ENCODE measurements around the gene TMEM154. TPM values are rescaled to one million over a fixed set of nuclear protein-coding genes. Genes with fewer than 3 reads are reported as not detected.

TMEM154 gene
- total and polyA plus RNA-seq, 10 of the 15 experiments (the other 5 are each of a cell fraction or from before 2014, with no cell fraction given) = 5.1 to 41.4 (median 18.2) TPM

DNA sequence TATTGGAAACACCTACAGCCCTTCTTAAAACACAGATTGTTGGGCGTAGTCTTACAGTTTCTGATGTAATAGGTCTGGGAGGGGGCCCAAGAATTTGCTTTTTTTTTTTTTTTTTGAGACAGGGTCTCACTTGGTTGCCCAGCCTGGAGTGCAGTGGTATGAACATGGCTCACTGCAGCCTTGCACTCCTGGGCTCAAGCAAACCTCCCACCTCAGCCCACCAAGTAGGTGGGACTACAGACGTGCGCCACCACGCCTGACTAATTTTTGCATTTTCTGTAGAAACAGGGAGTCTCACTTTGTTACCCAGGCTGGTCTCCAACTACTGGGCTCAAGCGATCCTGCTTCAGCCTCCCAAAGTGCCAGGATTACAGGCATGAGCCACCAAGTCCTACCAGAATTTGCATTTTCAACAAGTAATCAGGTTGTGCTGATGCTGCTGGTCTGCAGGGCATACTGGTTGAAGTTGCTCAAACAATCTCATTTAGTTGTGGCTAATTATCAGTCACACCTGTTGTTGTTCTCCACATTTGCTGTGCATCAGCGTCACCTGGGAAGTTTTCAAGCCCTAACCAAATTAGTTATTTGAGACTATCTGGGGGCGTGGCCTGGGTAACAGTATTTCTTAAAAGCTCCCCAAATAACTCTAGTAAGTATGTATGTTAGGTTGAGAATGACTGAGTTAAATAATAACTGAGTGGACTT is 14.0 kb downstream of the TMEM154 start:
- no peak overlapping the region for H3K4me3 ChIP-seq
- ChIA-PET RAD21 (ENCODE audit: unreplicated experiment) (interaction anchor here (0.7 to 6.7 kb wide), 6 partner anchors 11 to 163 kb away, joined by 3 to 85 read pairs (median 4); partner anchors contain the start of gene TMEM154), CTCF (interaction anchor here (1.4 to 4.9 kb wide), 4 partner anchors 9 to 32 kb away, joined by 5 to 65 read pairs (median 7); partner anchors contain the start of gene TMEM154), POLR2A (interaction anchor here (0.7 to 5.0 kb wide), 3 partner anchors 12 to 175 kb away, joined by 6 to 57 read pairs (median 11); partner anchors contain the start of gene TMEM154), SMC1A (ENCODE audit: uncharacterized antibody, unreplicated experiment) (interaction anchor here (1.0 to 6.7 kb wide), 5 partner anchors 11 to 32 kb away, joined by 3 to 134 read pairs (median 8); partner anchors contain the start of gene TMEM154)
- BruUV-seq (replicated peaks) = no TSS peak
- FAIRE-seq = peak; percentile 80
- H3K4me1 ChIP-seq (ENCODE audit: control insufficient read depth, insufficient read depth, low read length) = peaks cover 51% of the 10 kb centered on the region
- in situ Hi-C loops (cut with MboI) (no loop called here), intact Hi-C loops (cut with micrococcal nuclease; ENCODE audit: unreplicated experiment) (no loop called here)
- H3K4me2 ChIP-seq (ENCODE audit: control insufficient read depth, insufficient read depth) = no peak overlapping the region; the same call in 1 of the 2 replicates
- H3K27me3 ChIP-seq (replicated peaks in 1 of 2; ENCODE audit: control insufficient read depth in 2 of 2, insufficient read depth in 2 of 2, low read length in 1 of 2) = no peaks in the 10 kb centered on the region
- no peaks in the 10 kb centered on the region for H3K36me3 ChIP-seq (ENCODE audit: control insufficient read depth in 2 of 2, insufficient read depth in 2 of 2, low read length in 1 of 2)
- no peak overlapping the region for H3K9ac ChIP-seq (ENCODE audit: control insufficient read depth, insufficient read depth, low read length)
- H2AFZ ChIP-seq (ENCODE audit: control insufficient read depth, low read depth, low read length) = no peak overlapping the region; the same call in 1 of the 2 replicates
- no peaks in the 10 kb centered on the region for H4K20me1 ChIP-seq (ENCODE audit: control insufficient read depth, insufficient read depth)
- no peaks in the 10 kb centered on the region for H3K79me2 ChIP-seq (ENCODE audit: control insufficient read depth, insufficient read depth, low read length)
- WGBS (ENCODE audit: insufficient coverage, insufficient replicate concordance, low lambda C conversion rate, missing lambda C conversion rate) = 16% methylated on average over 7 of the region's 7 CpGs
- DNase-seq (ENCODE audit: low read depth, low spot score) = no peak
- no peaks in the 10 kb centered on the region for H3K9me3 ChIP-seq (replicated peaks; ENCODE audit: control insufficient read depth, insufficient read depth, low read length)
- TF ChIP-seq EED (IDR thresholded peaks at IDR 0.05; ENCODE audit: low read depth) (0 out of 2 replicates have a peak, but pooled peaks have one; percentile 28), CREB1 (IDR thresholded peaks at IDR 0.05; ENCODE audit: low read depth) (no peak), POU2F2 (IDR thresholded peaks at IDR 0.05; ENCODE audit: borderline replicate concordance, low read depth, low read length) (peak; percentile 33; the same call in 1 of the 3 replicates), BACH1 (IDR thresholded peaks at IDR 0.05; ENCODE audit: borderline replicate concordance) (no peak), BCL3 (IDR thresholded peaks at IDR 0.05; ENCODE audit: borderline replicate concordance, insufficient read depth, low read depth, low read length, poor library complexity, severe bottlenecking) (peak; percentile 74), PML (IDR thresholded peaks at IDR 0.05; ENCODE audit: low read length) (0 out of 2 replicates have a peak, but pooled peaks have one; percentile 23), ZNF24 (IDR thresholded peaks at IDR 0.05) (no peak), TCF3 (IDR thresholded peaks at IDR 0.05; ENCODE audit: borderline replicate concordance, insufficient read depth, low read depth, low read length) (0 out of 2 replicates have a peak, but pooled peaks have one; percentile 60)
- no peak for ATAC-seq
- H3K27ac ChIP-seq (ENCODE audit: control insufficient read depth, insufficient read depth) = no peak overlapping the region
